ENCODE measurements around the gene PSPH.
"Not testable (repeated sequence)": the region's sequence is repeated elsewhere in the genome, so short reads cannot be mapped to it uniquely, and the experiment has no call there.

Gene PSPH

GRCh38 chr7:56028942-56029630 lies 22.2 kb downstream of the PSPH start:
- no peak overlapping the region for H3K23ac ChIP-seq (ENCODE audit: low read length)
- H4K5ac ChIP-seq (ENCODE audit: low read length) = no peak overlapping the region
- no peak overlapping the region for H3K56ac ChIP-seq (ENCODE audit: low read length)
- H3K4me3 ChIP-seq (ENCODE audit: low read length) = no peak overlapping the region
- H3K27me3 ChIP-seq (ENCODE audit: insufficient read depth, low read length, poor library complexity) = no peaks in the 10 kb centered on the region
- peaks cover 2% of the 10 kb centered on the region for H3K36me3 ChIP-seq (ENCODE audit: control insufficient read depth, insufficient read depth, low read length)
- no peaks in the 10 kb centered on the region for H3K4me1 ChIP-seq (ENCODE audit: control insufficient read depth, low read depth, low read length)
- no peak overlapping the region for H2AK5ac ChIP-seq (ENCODE audit: low read length)
- H3K9ac ChIP-seq (ENCODE audit: low read length) = no peak overlapping the region
- no peak overlapping the region for H3K4ac ChIP-seq (ENCODE audit: low read depth, low read length)
- peaks cover 6% of the 10 kb centered on the region for H3K79me2 ChIP-seq (ENCODE audit: control insufficient read depth, insufficient read depth, low read length)
- H4K8ac ChIP-seq (ENCODE audit: low read depth, low read length) = no peak overlapping the region
- no peak for DNase-seq
- no peak overlapping the region for H2BK120ac ChIP-seq (ENCODE audit: low read depth, low read length)
- no peak overlapping the region for H3K4me2 ChIP-seq (ENCODE audit: low read length)
- peaks cover 6% of the 10 kb centered on the region for H3K79me1 ChIP-seq (ENCODE audit: low read length)
- H2BK15ac ChIP-seq (replicated peaks; ENCODE audit: low read depth) = no peak overlapping the region
- no peak overlapping the region for H3K27ac ChIP-seq (ENCODE audit: low read depth, low read length)
- WGBS (ENCODE audit: extremely low coverage, insufficient coverage, low lambda C conversion rate) = no CpG with 5 or more reads among the region's 9 CpGs
- H2BK5ac ChIP-seq (ENCODE audit: low read length) = no peak overlapping the region
- no peak overlapping the region for H3K18ac ChIP-seq (ENCODE audit: low read length)

DNA sequence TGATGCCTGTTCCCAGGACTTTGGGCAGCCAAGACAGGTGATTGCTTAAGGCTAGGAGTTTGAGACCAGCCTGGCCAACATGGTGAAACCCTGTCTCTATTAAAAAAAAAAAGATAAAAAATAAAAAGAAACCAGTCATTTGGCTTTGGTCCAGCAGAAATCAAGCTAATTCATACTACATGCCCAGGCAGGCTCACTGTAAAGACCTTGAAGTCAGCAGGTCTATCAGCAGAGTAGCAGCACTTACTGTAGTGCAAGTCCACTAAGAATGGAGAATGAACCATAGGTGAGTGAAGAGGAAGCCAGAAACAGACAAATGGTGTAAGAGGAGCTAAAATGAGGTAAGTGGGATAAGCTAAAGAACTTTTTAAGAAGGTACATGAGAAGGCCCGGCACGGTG lies 24.7 kb downstream of the PSPH start:
- Histone ChIP-seq H3K56ac (ENCODE audit: low read length) (no peak overlapping the region), H3K18ac (ENCODE audit: low read length) (no peak overlapping the region), H4K8ac (ENCODE audit: low read depth, low read length) (no peak overlapping the region), H3K27me3 (ENCODE audit: insufficient read depth, low read length, poor library complexity) (no peaks in the 10 kb centered on the region), H3K79me2 (ENCODE audit: control insufficient read depth, insufficient read depth, low read length) (no peaks in the 10 kb centered on the region), H2AK5ac (ENCODE audit: low read length) (no peak overlapping the region), H3K4ac (ENCODE audit: low read depth, low read length) (no peak overlapping the region), H3K9ac (ENCODE audit: low read length) (no peak overlapping the region), H3K4me3 (ENCODE audit: low read length) (no peak overlapping the region), H3K23ac (ENCODE audit: low read length) (no peak overlapping the region), H3K4me2 (ENCODE audit: low read length) (no peak overlapping the region), H2BK120ac (ENCODE audit: low read depth, low read length) (no peak overlapping the region), H3K36me3 (ENCODE audit: control insufficient read depth, insufficient read depth, low read length) (peaks cover 2% of the 10 kb centered on the region), H3K79me1 (ENCODE audit: low read length) (peaks cover 2% of the 10 kb centered on the region), H2BK15ac (replicated peaks; ENCODE audit: low read depth) (no peak overlapping the region), H2BK5ac (ENCODE audit: low read length) (no peak overlapping the region), H4K5ac (ENCODE audit: low read length) (no peak overlapping the region), H3K27ac (ENCODE audit: low read depth, low read length) (no peak overlapping the region), H3K4me1 (ENCODE audit: control insufficient read depth, low read depth, low read length) (no peaks in the 10 kb centered on the region)
- no peak for DNase-seq
- no CpG with 5 or more reads among the region's 2 CpGs for WGBS (ENCODE audit: extremely low coverage, insufficient coverage, low lambda C conversion rate)

- DNase-seq = no peak
- Histone ChIP-seq H3K9ac (ENCODE audit: low read length) (no peak overlapping the region), H3K27me3 (ENCODE audit: insufficient read depth, low read length, poor library complexity) (no peaks in the 10 kb centered on the region), H3K4me2 (ENCODE audit: low read length) (no peak overlapping the region), H3K4me3 (ENCODE audit: low read length) (no peak overlapping the region), H3K56ac (ENCODE audit: low read length) (no peak overlapping the region), H3K79me2 (ENCODE audit: control insufficient read depth, insufficient read depth, low read length) (no peaks in the 10 kb centered on the region), H3K18ac (ENCODE audit: low read length) (no peak overlapping the region), H3K27ac (ENCODE audit: low read depth, low read length) (no peak overlapping the region), H2BK5ac (ENCODE audit: low read length) (no peak overlapping the region), H3K36me3 (ENCODE audit: control insufficient read depth, insufficient read depth, low read length) (peaks cover 3% of the 10 kb centered on the region), H3K4ac (ENCODE audit: low read depth, low read length) (no peak overlapping the region), H2AK5ac (ENCODE audit: low read length) (no peak overlapping the region), H2BK15ac (replicated peaks; ENCODE audit: low read depth) (no peak overlapping the region), H2BK120ac (ENCODE audit: low read depth, low read length) (no peak overlapping the region), H4K8ac (ENCODE audit: low read depth, low read length) (no peak overlapping the region), H3K4me1 (ENCODE audit: control insufficient read depth, low read depth, low read length) (no peaks in the 10 kb centered on the region), H3K23ac (ENCODE audit: low read length) (no peak overlapping the region), H4K5ac (ENCODE audit: low read length) (no peak overlapping the region), H3K79me1 (ENCODE audit: low read length) (peaks cover 2% of the 10 kb centered on the region)
Observed at GRCh38 chr7:56023500-56023899, 27.7 kb downstream of the PSPH start.

DNA sequence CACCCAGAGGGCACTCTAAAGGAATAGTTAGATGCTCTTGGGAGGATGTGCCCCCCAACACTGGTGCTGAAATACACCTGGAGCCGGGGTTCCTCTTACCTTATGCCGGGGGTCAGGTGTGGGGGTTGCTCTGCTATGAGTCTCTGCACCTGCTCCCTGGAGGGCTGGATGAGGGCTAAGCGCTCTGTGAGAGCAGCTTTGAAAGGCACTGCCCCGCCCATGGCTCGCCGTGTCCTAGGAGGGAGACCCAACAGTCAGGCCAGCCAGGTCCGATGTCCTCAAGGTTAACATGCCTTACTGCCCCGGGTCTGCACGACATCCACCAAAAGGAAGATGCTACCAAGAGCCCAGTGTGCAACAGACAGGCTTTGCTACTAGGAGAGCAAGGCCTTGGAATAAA lies 31.7 kb downstream of the PSPH start:
- DNase-seq = no peak
- no peak overlapping the region for H3K23ac ChIP-seq (ENCODE audit: low read length)
- no peak overlapping the region for H3K4me2 ChIP-seq (ENCODE audit: low read length)

DNA sequence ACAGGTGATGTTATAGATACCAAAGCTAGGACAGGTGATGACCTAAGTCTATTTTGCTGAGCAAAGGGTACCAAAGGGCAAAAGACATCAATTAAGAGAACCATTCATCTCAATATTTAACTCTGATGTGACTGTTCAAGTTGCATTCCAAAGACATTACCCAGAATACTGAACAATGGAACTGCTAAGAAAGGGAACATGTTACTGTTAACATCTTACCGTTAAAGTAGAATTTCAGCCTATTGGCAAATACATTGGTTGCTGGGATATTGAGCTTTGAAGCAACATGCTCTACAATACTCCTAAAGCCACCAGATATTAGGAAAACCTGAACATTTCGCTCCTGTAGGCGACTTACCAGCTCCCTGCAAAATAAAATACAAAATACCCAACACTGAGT lies 34.2 kb downstream of the PSPH start:
- H2BK15ac ChIP-seq (replicated peaks; ENCODE audit: low read depth); H3K4me2 ChIP-seq (ENCODE audit: low read length); H4K8ac ChIP-seq (ENCODE audit: low read depth, low read length); H3K36me3 ChIP-seq (ENCODE audit: control insufficient read depth, insufficient read depth, low read length); H3K27ac ChIP-seq (ENCODE audit: low read depth, low read length); H3K4ac ChIP-seq (ENCODE audit: low read depth, low read length); H3K79me1 ChIP-seq (ENCODE audit: low read length); H3K23ac ChIP-seq (ENCODE audit: low read length); H3K4me3 ChIP-seq (ENCODE audit: low read length); H3K18ac ChIP-seq (ENCODE audit: low read length); H2AK5ac ChIP-seq (ENCODE audit: low read length); DNase-seq; H4K5ac ChIP-seq (ENCODE audit: low read length); H3K27me3 ChIP-seq (ENCODE audit: insufficient read depth, low read length, poor library complexity); H3K79me2 ChIP-seq (ENCODE audit: control insufficient read depth, insufficient read depth, low read length); H2BK120ac ChIP-seq (ENCODE audit: low read depth, low read length); H3K4me1 ChIP-seq (ENCODE audit: control insufficient read depth, low read depth, low read length); H3K9ac ChIP-seq (ENCODE audit: low read length); H2BK5ac ChIP-seq (ENCODE audit: low read length); H3K56ac ChIP-seq (ENCODE audit: low read length): not testable (repeated sequence)
- WGBS (ENCODE audit: extremely low coverage, insufficient coverage, low lambda C conversion rate) = no CpG with 5 or more reads among the region's 3 CpGs

More for the DNA sequence above, 31.7 kb downstream of the PSPH start:
- Histone ChIP-seq H2BK5ac (ENCODE audit: low read length) (no peak overlapping the region), H2BK120ac (ENCODE audit: low read depth, low read length) (no peak overlapping the region), H3K79me2 (ENCODE audit: control insufficient read depth, insufficient read depth, low read length) (no peaks in the 10 kb centered on the region), H3K36me3 (ENCODE audit: control insufficient read depth, insufficient read depth, low read length) (peaks cover 3% of the 10 kb centered on the region), H3K27ac (ENCODE audit: low read depth, low read length) (no peak overlapping the region), H3K79me1 (ENCODE audit: low read length) (no peaks in the 10 kb centered on the region), H3K4ac (ENCODE audit: low read depth, low read length) (no peak overlapping the region), H3K4me1 (ENCODE audit: control insufficient read depth, low read depth, low read length) (no peaks in the 10 kb centered on the region), H3K27me3 (ENCODE audit: insufficient read depth, low read length, poor library complexity) (no peaks in the 10 kb centered on the region), H2AK5ac (ENCODE audit: low read length) (no peak overlapping the region), H3K4me3 (ENCODE audit: low read length) (no peak overlapping the region), H4K5ac (ENCODE audit: low read length) (no peak overlapping the region), H3K9ac (ENCODE audit: low read length) (no peak overlapping the region), H3K18ac (ENCODE audit: low read length) (no peak overlapping the region), H2BK15ac (replicated peaks; ENCODE audit: low read depth) (no peak overlapping the region), H3K56ac (ENCODE audit: low read length) (no peak overlapping the region), H4K8ac (ENCODE audit: low read depth, low read length) (no peak overlapping the region)
- WGBS (ENCODE audit: extremely low coverage, insufficient coverage, low lambda C conversion rate) = no CpG with 5 or more reads among the region's 9 CpGs

GRCh38 chr7:56009695-56010094 lies 41.5 kb downstream of the PSPH start:
- Histone ChIP-seq H3K27me3 (ENCODE audit: insufficient read depth, low read length, poor library complexity) (no peaks in the 10 kb centered on the region), H3K79me1 (ENCODE audit: low read length) (no peaks in the 10 kb centered on the region), H2AK5ac (ENCODE audit: low read length) (no peak overlapping the region), H3K36me3 (ENCODE audit: control insufficient read depth, insufficient read depth, low read length) (no peaks in the 10 kb centered on the region), H3K9ac (ENCODE audit: low read length) (no peak overlapping the region), H2BK15ac (replicated peaks; ENCODE audit: low read depth) (no peak overlapping the region), H3K79me2 (ENCODE audit: control insufficient read depth, insufficient read depth, low read length) (no peaks in the 10 kb centered on the region), H2BK5ac (ENCODE audit: low read length) (no peak overlapping the region), H3K4ac (ENCODE audit: low read depth, low read length) (no peak overlapping the region), H3K4me3 (ENCODE audit: low read length) (no peak overlapping the region), H4K5ac (ENCODE audit: low read length) (no peak overlapping the region), H2BK120ac (ENCODE audit: low read depth, low read length) (no peak overlapping the region), H3K4me1 (ENCODE audit: control insufficient read depth, low read depth, low read length) (no peaks in the 10 kb centered on the region), H3K23ac (ENCODE audit: low read length) (no peak overlapping the region), H3K56ac (ENCODE audit: low read length) (no peak overlapping the region), H3K4me2 (ENCODE audit: low read length) (no peak overlapping the region), H3K18ac (ENCODE audit: low read length) (no peak overlapping the region), H3K27ac (ENCODE audit: low read depth, low read length) (no peak overlapping the region), H4K8ac (ENCODE audit: low read depth, low read length) (no peak overlapping the region)
- no CpG with 5 or more reads among the region's 7 CpGs for WGBS (ENCODE audit: extremely low coverage, insufficient coverage, low lambda C conversion rate)
- no peak for DNase-seq
